IPS-20b (cell line): ENCODE results near the gene TINCR.

Experiments used
- H3K27ac ChIP-seq: one replicate; pipeline ENCODE4 v1.5.1; 2013; ENCODE audit warnings: low read length
- H3K27me3 ChIP-seq: 2 replicates; pipeline ENCODE4 v1.6.1; 2013; ENCODE audit warnings: mild to moderate bottlenecking, low read length, inconsistent platforms; ENCODE audit not compliant: insufficient read depth
- H3K36me3 ChIP-seq: 2 replicates; pipeline ENCODE4 v1.6.1; 2013; ENCODE audit warnings: low read depth, mild to moderate bottlenecking, inconsistent platforms, low read length, moderate library complexity; ENCODE audit not compliant: insufficient read depth
- H3K4me1 ChIP-seq: 2 replicates; pipeline ENCODE4 v1.6.1; 2013; ENCODE audit warnings: mild to moderate bottlenecking, control low read depth, inconsistent platforms, low read length, moderate library complexity; ENCODE audit not compliant: insufficient read depth
- H3K4me3 ChIP-seq: 2 replicates; pipeline ENCODE4 v1.5.1; 2013; ENCODE audit warnings: mild to moderate bottlenecking, low read length, inconsistent platforms
- H3K9ac ChIP-seq: 2 replicates; pipeline ENCODE4 v1.6.1; 2013; ENCODE audit warnings: low read depth, mild to moderate bottlenecking, inconsistent platforms, low read length, moderate library complexity
- H3K9me3 ChIP-seq: 2 replicates; pipeline ENCODE4 v1.6.1; 2013; ENCODE audit warnings: mild to moderate bottlenecking, low read depth, low read length, inconsistent platforms; ENCODE audit not compliant: insufficient read depth

Gene TINCR

DNA sequence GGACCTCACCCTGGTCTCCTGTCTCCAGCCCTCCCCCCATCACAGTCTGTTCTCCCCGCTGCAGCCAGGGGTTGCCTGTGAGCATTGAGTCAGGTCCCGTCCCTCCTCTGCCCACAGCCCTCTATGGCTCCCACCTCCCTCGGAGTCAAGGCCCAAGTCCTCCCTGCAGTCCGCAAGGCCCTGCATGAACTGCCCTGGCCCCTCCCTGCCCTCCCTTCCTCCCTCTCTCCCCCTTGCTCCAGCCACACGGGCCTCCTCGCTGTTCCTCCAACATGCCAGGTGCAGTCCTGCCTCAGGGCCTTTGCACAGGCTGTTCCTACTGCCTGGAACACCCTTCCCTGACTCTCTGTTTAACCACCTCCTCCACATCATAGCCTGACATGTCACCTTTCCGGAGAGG, 2.8 kb downstream of the TINCR start:
- Histone ChIP-seq H3K4me3 (no peak overlapping the region), H3K9me3 (peaks cover 4% of the 10 kb centered on the region), H3K36me3 (no peaks in the 10 kb centered on the region), H3K9ac (no peak overlapping the region), H3K27ac (no peak overlapping the region), H3K4me1 (peaks cover 5% of the 10 kb centered on the region; the same call in 1 of the 2 replicates), H3K27me3 (peaks cover 25% of the 10 kb centered on the region)

DNA sequence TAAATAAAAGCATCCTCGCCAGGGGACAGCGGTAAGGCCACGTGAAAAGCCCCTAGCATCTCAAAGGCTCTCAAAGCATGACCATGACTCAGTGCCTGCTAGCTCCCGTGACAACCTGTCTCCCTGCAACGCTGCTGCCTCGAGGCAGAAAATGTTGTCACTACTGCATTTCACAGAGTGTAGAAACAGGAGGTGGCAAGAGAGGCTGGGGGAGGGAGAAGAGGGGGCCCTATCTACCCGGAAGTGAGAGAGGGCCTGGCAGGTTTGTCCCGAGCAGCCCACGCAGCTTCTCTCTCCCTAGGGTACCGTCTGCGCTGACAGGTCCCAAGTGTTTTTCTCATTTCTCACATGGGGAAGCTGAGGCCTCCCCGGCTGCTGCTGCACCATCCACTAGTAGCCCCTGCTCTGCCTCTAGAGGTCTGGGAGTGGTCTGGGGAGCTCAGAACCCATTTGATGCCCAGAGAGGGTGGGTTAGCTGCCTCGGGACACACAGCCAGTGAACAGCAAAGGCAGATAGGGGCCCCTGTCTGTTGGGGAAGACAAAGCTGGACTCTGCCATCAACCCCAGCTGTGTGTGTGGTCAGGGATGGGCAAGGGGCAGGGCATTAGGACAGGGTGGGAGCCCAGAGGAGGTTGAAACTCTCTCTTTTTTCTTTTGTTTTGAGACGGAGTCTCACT, 3.7 kb downstream of the TINCR start:
- no peak overlapping the region for H3K4me3 ChIP-seq
- no peak overlapping the region for H3K27ac ChIP-seq
- no peak overlapping the region for H3K9ac ChIP-seq
- H3K9me3 ChIP-seq: peaks cover 4% of the 10 kb centered on the region
- peaks cover 25% of the 10 kb centered on the region for H3K27me3 ChIP-seq
- no peaks in the 10 kb centered on the region for H3K36me3 ChIP-seq
- peaks cover 5% of the 10 kb centered on the region; the same call in 1 of the 2 replicates for H3K4me1 ChIP-seq

- Histone ChIP-seq H3K9me3 (peaks cover 4% of the 10 kb centered on the region), H3K27ac (no peak overlapping the region), H3K27me3 (peaks cover 18% of the 10 kb centered on the region), H3K9ac (no peak overlapping the region), H3K4me3 (no peak overlapping the region), H3K4me1 (peaks cover 5% of the 10 kb centered on the region; the same call in 1 of the 2 replicates), H3K36me3 (no peaks in the 10 kb centered on the region)
Measured at GRCh38 chr19:5563008-5563431, 4.7 kb downstream of the TINCR start.

- Histone ChIP-seq H3K27ac (no peak overlapping the region), H3K4me1 (peaks cover 5% of the 10 kb centered on the region; the same call in 1 of the 2 replicates), H3K36me3 (no peaks in the 10 kb centered on the region)
Measured at GRCh38 chr19:5562280-5562679, 5.5 kb downstream of the TINCR start.

DNA sequence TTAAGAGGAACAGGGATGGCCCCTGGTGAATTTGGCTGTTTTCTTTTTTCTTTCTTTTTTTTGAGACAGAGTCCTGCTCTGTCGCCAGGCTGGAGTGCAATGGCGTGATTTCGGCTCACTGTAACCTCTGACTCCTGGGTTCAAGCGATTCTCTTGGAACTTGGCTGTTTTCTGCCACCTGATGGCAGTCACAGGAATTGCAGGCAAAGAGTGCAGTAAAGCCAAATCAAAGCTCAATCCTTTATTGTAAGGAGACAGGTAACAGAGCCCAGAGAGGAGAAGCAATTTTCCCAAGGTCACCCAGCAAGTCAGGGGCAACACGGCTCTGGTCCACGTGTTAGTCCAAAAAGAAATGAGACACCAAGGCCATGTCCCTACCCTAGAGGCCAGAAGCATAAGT, 6.2 kb downstream of the TINCR start:
- Histone ChIP-seq H3K36me3 (no peaks in the 10 kb centered on the region), H3K9ac (no peak overlapping the region), H3K4me1 (peaks cover 5% of the 10 kb centered on the region; the same call in 1 of the 2 replicates), H3K9me3 (peaks cover 4% of the 10 kb centered on the region), H3K4me3 (no peak overlapping the region), H3K27me3 (peaks cover 8% of the 10 kb centered on the region), H3K27ac (no peak overlapping the region)

More at GRCh38 chr19:5562280-5562679, 5.5 kb downstream of the TINCR start:
- Histone ChIP-seq H3K27me3 (peaks cover 15% of the 10 kb centered on the region), H3K4me3 (no peak overlapping the region), H3K9ac (no peak overlapping the region), H3K9me3 (peaks cover 4% of the 10 kb centered on the region)

- Histone ChIP-seq H3K4me1 (peaks cover 5% of the 10 kb centered on the region; the same call in 1 of the 2 replicates), H3K9ac (no peak overlapping the region), H3K4me3 (no peak overlapping the region), H3K27me3 (no peaks in the 10 kb centered on the region; the same call in 1 of the 2 replicates), H3K27ac (no peak overlapping the region), H3K36me3 (no peaks in the 10 kb centered on the region), H3K9me3 (peaks cover 4% of the 10 kb centered on the region)
Measured at GRCh38 chr19:5560156-5560555, 7.6 kb downstream of the TINCR start.

DNA sequence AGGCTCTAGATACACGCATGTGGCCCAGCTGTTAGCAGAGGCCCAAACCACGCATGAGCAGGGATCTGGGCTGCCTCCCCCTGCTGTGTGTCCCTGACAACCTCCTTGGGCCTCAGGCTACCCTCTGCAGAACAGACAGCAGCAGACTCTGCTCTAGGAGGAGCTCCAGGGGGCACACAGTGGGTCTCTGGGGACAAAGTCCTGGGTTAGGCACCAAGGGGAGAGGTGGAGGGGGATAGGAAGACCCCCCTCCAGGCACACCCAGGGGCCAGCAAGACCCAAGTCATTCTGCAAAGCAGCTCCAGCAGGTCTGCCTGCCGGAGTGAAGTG, 8.0 kb downstream of the TINCR start:
- H3K27me3 ChIP-seq: no peaks in the 10 kb centered on the region
- no peaks in the 10 kb centered on the region for H3K36me3 ChIP-seq
- H3K27ac ChIP-seq: no peak overlapping the region
- H3K9ac ChIP-seq: no peak overlapping the region
- H3K4me1 ChIP-seq: peaks cover 5% of the 10 kb centered on the region; the same call in 1 of the 2 replicates
- peaks cover 4% of the 10 kb centered on the region for H3K9me3 ChIP-seq
- H3K4me3 ChIP-seq: no peak overlapping the region

- Histone ChIP-seq H3K4me1 (peaks cover 5% of the 10 kb centered on the region; the same call in 1 of the 2 replicates), H3K27ac (no peak overlapping the region), H3K4me3 (no peak overlapping the region), H3K9me3 (peaks cover 4% of the 10 kb centered on the region), H3K36me3 (no peaks in the 10 kb centered on the region), H3K27me3 (no peaks in the 10 kb centered on the region), H3K9ac (no peak overlapping the region)
Measured at GRCh38 chr19:5558101-5558621, 9.6 kb downstream of the TINCR start.

DNA sequence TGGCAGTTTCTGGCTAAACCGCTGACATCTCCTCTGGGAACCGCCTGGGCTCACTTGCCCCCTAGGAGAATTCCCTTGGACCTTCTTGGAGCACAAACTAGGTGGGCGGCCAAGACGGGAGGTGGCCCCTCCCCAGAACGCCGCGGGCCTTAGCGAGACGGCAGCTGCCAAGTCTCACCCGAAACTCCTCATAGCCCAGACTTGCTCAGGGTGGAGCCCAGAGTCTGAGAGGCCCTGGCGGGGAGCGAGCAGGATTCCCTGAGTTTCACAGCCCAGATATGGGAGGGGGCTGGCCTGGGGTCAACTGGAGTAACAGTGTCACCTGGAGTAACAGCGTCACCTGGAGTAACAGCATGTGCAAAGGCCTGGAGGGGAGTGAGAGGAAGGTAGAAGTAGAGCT, 10.1 kb downstream of the TINCR start:
- no peak overlapping the region for H3K9ac ChIP-seq
- no peak overlapping the region for H3K27ac ChIP-seq
- peaks cover 5% of the 10 kb centered on the region; the same call in 1 of the 2 replicates for H3K4me1 ChIP-seq
- no peak overlapping the region for H3K4me3 ChIP-seq
- no peaks in the 10 kb centered on the region for H3K27me3 ChIP-seq
- H3K36me3 ChIP-seq: no peaks in the 10 kb centered on the region
- H3K9me3 ChIP-seq: peaks cover 4% of the 10 kb centered on the region

- Histone ChIP-seq H3K9ac (no peak overlapping the region), H3K27me3 (no peaks in the 10 kb centered on the region), H3K9me3 (no peaks in the 10 kb centered on the region), H3K36me3 (no peaks in the 10 kb centered on the region), H3K27ac (no peak overlapping the region), H3K4me3 (no peak overlapping the region), H3K4me1 (no peaks in the 10 kb centered on the region; the same call in 1 of the 2 replicates)
Measured at GRCh38 chr19:5554828-5555227, 12.9 kb downstream of the TINCR start.

DNA sequence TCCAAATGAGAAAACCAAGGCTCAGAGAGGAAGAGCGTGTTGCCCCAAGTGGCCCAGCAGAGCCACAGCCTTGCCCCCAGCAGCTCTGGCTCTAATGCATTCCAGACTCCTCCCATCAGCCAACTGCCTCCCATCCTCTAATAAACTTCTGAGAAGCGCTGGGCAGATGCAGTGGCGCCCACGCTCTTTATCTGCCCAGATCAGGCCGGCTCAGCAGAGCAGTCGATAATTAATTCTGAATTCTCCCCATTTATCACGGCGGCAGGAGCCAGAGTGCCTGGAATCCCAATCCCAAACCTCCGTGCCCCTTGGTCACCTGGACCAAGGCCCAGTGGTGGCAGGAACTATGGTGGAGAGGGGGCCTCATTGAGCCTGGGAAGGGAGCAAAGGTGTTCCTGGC, 13.9 kb downstream of the TINCR start:
- no peaks in the 10 kb centered on the region for H3K27me3 ChIP-seq
- no peak overlapping the region for H3K27ac ChIP-seq
- H3K9ac ChIP-seq: no peak overlapping the region
- no peak overlapping the region for H3K4me3 ChIP-seq
- no peaks in the 10 kb centered on the region for H3K36me3 ChIP-seq
- H3K4me1 ChIP-seq: no peaks in the 10 kb centered on the region
- no peaks in the 10 kb centered on the region for H3K9me3 ChIP-seq

GRCh38 chr19:5547881-5548280, 19.9 kb downstream of the TINCR start:
- Histone ChIP-seq H3K4me3 (no peak overlapping the region), H3K27me3 (no peaks in the 10 kb centered on the region), H3K9ac (no peak overlapping the region)

More at GRCh38 chr19:5547881-5548280, 19.9 kb downstream of the TINCR start:
- Histone ChIP-seq H3K4me1 (no peaks in the 10 kb centered on the region), H3K36me3 (no peaks in the 10 kb centered on the region), H3K9me3 (no peaks in the 10 kb centered on the region), H3K27ac (no peak overlapping the region)
